ENCODE data around the gene KRTAP4-7. TPM values are rescaled to one million over a fixed set of nuclear protein-coding genes. Genes with fewer than 3 reads are reported as not detected.
A peak's percentile ranks its signal among the peaks of the same experiment; 100 is the strongest.
"Not testable (repeated sequence)": the region's sequence is repeated elsewhere in the genome, so short reads cannot be mapped to it uniquely, and the experiment has no call there.

The KRTAP4-7 gene
- total RNA-seq (ENCODE audit: unreplicated experiment), result not detected
- long read RNA-seq, result 0 reads

DNA sequence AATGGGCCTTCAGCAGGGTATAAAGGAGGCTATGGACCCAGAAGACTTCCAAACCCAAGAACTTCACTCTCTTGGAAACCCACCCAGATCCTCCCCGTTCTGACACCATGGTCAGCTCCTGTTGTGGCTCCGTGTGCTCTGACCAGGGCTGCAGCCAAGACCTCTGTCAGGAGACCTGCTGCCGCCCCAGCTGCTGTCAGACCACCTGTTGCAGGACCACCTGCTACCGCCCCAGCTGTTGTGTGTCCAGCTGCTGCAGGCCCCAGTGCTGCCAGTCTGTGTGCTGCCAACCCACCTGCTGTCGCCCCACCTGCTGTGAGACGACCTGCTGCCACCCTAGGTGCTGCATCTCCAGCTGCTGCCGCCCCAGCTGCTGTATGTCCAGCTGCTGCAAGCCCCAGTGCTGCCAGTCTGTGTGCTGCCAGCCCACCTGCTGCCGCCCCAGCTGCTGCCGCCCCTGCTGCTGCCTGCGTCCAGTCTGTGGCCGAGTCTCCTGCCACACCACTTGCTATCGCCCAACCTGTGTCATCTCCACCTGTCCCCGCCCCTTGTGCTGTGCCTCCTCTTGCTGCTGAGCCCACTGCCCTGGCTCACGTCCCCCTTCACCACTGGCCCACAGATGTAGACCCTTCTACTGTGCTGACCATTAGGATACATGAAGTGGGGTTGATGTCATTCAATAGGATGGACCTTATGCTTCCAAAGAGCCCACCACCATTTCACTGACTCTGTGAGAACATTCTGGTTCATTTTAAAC is at the start of gene KRTAP4-7:
Gene KRTAP4-7 (plus strand): TSS at position 51 of the 757 bp plus-strand sequence. CDS start 57 bp downstream, at position 108.
- H3K27me3 Mint-ChIP-seq (ENCODE audit: unreplicated experiment); H3K36me3 Mint-ChIP-seq (ENCODE audit: unreplicated experiment); DNase-seq; H3K4me1 Mint-ChIP-seq (ENCODE audit: low read depth, unreplicated experiment); H3K27ac Mint-ChIP-seq (ENCODE audit: unreplicated experiment); H3K9me3 Mint-ChIP-seq (ENCODE audit: unreplicated experiment); H3K4me3 Mint-ChIP-seq (ENCODE audit: unreplicated experiment): not testable (repeated sequence)

GRCh38 chr17:41034346-41034935 is 49.5 kb upstream of the KRTAP4-7 start, which contains the start of gene KRTAP1-3:
KRTAP1-3 (minus strand) TSS chr17:41034874; CDS start chr17:41034821, 53 bp downstream.
- DNase-seq, result peak; percentile 23
- H3K4me1 Mint-ChIP-seq (ENCODE audit: low read depth, unreplicated experiment); H3K9me3 Mint-ChIP-seq (ENCODE audit: unreplicated experiment); H3K36me3 Mint-ChIP-seq (ENCODE audit: unreplicated experiment); H3K27me3 Mint-ChIP-seq (ENCODE audit: unreplicated experiment); H3K4me3 Mint-ChIP-seq (ENCODE audit: unreplicated experiment): not testable (repeated sequence)
- H3K27ac Mint-ChIP-seq (ENCODE audit: unreplicated experiment), result peak within 1 kb of the TSS; percentile 15

GRCh38 chr17:41037853-41038350 is 46.0 kb upstream of the KRTAP4-7 start:
- H3K36me3 Mint-ChIP-seq (ENCODE audit: unreplicated experiment), result no peaks in the 10 kb centered on the region
- DNase-seq, result no peak
- H3K9me3 Mint-ChIP-seq (ENCODE audit: unreplicated experiment), result peaks cover 13% of the 10 kb centered on the region

GRCh38 chr17:41040783-41041571 is 43.0 kb upstream of the KRTAP4-7 start, which contains the start of gene KRTAP1-1:
KRTAP1-1 (minus strand) TSS chr17:41041450; CDS start chr17:41041397, 53 bp downstream.
- not testable (repeated sequence) for H3K4me1 Mint-ChIP-seq (ENCODE audit: low read depth, unreplicated experiment)
- peak; percentile 44 for DNase-seq

More at GRCh38 chr17:41037853-41038350, 46.0 kb upstream of the KRTAP4-7 start:
- Mint-ChIP-seq H3K4me1 (ENCODE audit: low read depth, unreplicated experiment) (peaks cover 3% of the 10 kb centered on the region), H3K27me3 (ENCODE audit: unreplicated experiment) (no peaks in the 10 kb centered on the region), H3K27ac (ENCODE audit: unreplicated experiment) (no peak overlapping the region), H3K4me3 (ENCODE audit: unreplicated experiment) (no peak overlapping the region)
- TF ChIP-seq, protein P1, sequence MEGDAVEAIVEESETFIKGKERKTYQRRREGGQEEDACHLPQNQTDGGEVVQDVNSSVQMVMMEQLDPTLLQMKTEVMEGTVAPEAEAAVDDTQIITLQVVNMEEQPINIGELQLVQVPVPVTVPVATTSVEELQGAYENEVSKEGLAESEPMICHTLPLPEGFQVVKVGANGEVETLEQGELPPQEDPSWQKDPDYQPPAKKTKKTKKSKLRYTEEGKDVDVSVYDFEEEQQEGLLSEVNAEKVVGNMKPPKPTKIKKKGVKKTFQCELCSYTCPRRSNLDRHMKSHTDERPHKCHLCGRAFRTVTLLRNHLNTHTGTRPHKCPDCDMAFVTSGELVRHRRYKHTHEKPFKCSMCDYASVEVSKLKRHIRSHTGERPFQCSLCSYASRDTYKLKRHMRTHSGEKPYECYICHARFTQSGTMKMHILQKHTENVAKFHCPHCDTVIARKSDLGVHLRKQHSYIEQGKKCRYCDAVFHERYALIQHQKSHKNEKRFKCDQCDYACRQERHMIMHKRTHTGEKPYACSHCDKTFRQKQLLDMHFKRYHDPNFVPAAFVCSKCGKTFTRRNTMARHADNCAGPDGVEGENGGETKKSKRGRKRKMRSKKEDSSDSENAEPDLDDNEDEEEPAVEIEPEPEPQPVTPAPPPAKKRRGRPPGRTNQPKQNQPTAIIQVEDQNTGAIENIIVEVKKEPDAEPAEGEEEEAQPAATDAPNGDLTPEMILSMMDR (IDR thresholded peaks at IDR 0.05; ENCODE audit: partially characterized antibody, unreplicated experiment), result no peak

DNA sequence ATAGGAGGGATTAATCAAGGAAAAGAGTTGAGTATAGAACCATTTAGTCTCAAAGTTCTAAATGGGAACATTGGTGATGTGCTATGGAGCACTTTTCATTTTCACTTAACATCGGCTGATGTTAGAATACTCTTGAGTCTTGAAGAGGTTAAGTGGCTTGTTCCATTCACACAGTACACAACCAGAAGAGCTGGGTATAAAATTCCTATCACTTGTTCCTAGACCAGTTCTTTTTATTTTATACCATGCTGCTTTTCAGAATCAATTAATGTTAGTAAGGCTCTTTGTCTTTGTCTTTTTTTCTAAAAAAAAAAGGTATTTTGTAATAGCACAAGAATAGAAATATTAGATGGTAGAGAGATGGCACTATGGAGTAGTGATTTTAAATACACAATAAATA is 41.0 kb upstream of the KRTAP4-7 start:
- Mint-ChIP-seq H3K4me3 (ENCODE audit: unreplicated experiment) (no peak overlapping the region), H3K9me3 (ENCODE audit: unreplicated experiment) (peaks cover 7% of the 10 kb centered on the region), H3K4me1 (ENCODE audit: low read depth, unreplicated experiment) (peaks cover 3% of the 10 kb centered on the region), H3K36me3 (ENCODE audit: unreplicated experiment) (no peaks in the 10 kb centered on the region), H3K27me3 (ENCODE audit: unreplicated experiment) (peaks cover 2% of the 10 kb centered on the region), H3K27ac (ENCODE audit: unreplicated experiment) (no peak overlapping the region)
- TF ChIP-seq, protein P1 (IDR thresholded peaks at IDR 0.05; ENCODE audit: partially characterized antibody, unreplicated experiment), result no peak
- DNase-seq, result no peak

More at GRCh38 chr17:41040783-41041571, 43.0 kb upstream of the KRTAP4-7 start, which contains the start of gene KRTAP1-1:
- not testable (repeated sequence) for H3K4me3 Mint-ChIP-seq (ENCODE audit: unreplicated experiment); H3K9me3 Mint-ChIP-seq (ENCODE audit: unreplicated experiment); H3K36me3 Mint-ChIP-seq (ENCODE audit: unreplicated experiment); H3K27ac Mint-ChIP-seq (ENCODE audit: unreplicated experiment); H3K27me3 Mint-ChIP-seq (ENCODE audit: unreplicated experiment)

- H3K27me3 Mint-ChIP-seq (ENCODE audit: unreplicated experiment); H3K9me3 Mint-ChIP-seq (ENCODE audit: unreplicated experiment); H3K4me3 Mint-ChIP-seq (ENCODE audit: unreplicated experiment); H3K27ac Mint-ChIP-seq (ENCODE audit: unreplicated experiment); DNase-seq; H3K4me1 Mint-ChIP-seq (ENCODE audit: low read depth, unreplicated experiment); H3K36me3 Mint-ChIP-seq (ENCODE audit: unreplicated experiment): not testable (repeated sequence)
These were observed 37.0 kb upstream of the KRTAP4-7 start, which contains the start of gene KRTAP2-1 for GRCh38 chr17:41046735-41047465. KRTAP2-1 (minus strand) TSS chr17:41047316; CDS start chr17:41047267, 49 bp downstream.
